Stimulated activated CD4-positive, alpha-beta T cell treated with anti-CD3 and anti-CD28 coated beads, Interleukin-4, amount 100 ng/mL, for 1 hour (primary cell): ENCODE results near the gene CRY1.
A peak's percentile ranks its signal among the peaks of the same experiment; 100 is the strongest.
"Not testable (repeated sequence)": the region's sequence is repeated elsewhere in the genome, so short reads cannot be mapped to it uniquely, and the experiment has no call there.

Source experiments
- DNase-seq: peaks from one replicate; pipeline ENCODE4 v3.0.0-alpha.2; 2020

Gene CRY1

GRCh38 chr12:107108366-107108765, 15.0 kb upstream of the CRY1 start:
- not testable (repeated sequence) for DNase-seq

GRCh38 chr12:107107381-107107780, 14.0 kb upstream of the CRY1 start:
- no peak for DNase-seq

- DNase-seq = no peak
Observed at GRCh38 chr12:107106241-107107025, 13.1 kb upstream of the CRY1 start.

GRCh38 chr12:107105410-107105703, 12.0 kb upstream of the CRY1 start:
- no peak for DNase-seq

GRCh38 chr12:107103516-107103915, 10.2 kb upstream of the CRY1 start:
- no peak for DNase-seq

- no peak for DNase-seq
Observed at GRCh38 chr12:107103097-107103496, 9.7 kb upstream of the CRY1 start.

GRCh38 chr12:107102294-107102693, 8.9 kb upstream of the CRY1 start:
- no peak for DNase-seq

GRCh38 chr12:107101651-107102050, 8.3 kb upstream of the CRY1 start:
- no peak for DNase-seq

- no peak for DNase-seq
Observed at GRCh38 chr12:107099917-107100316, 6.6 kb upstream of the CRY1 start.

- DNase-seq = no peak
Observed at GRCh38 chr12:107096571-107096970, 3.2 kb upstream of the CRY1 start.

GRCh38 chr12:107094183-107094448, 767 bp upstream of the CRY1 start:
- DNase-seq = no peak

- DNase-seq = peak; percentile 69
Observed at GRCh38 chr12:107092669-107093416, 506 bp downstream of the CRY1 start.

GRCh38 chr12:107091989-107092641, 1.2 kb downstream of the CRY1 start:
- no peak for DNase-seq

GRCh38 chr12:107091381-107091780, 2.0 kb downstream of the CRY1 start:
- no peak for DNase-seq

GRCh38 chr12:107090711-107091110, 2.6 kb downstream of the CRY1 start:
- no peak for DNase-seq

GRCh38 chr12:107088912-107089311, 4.4 kb downstream of the CRY1 start:
- DNase-seq = no peak

- no peak for DNase-seq
Observed at GRCh38 chr12:107086314-107086713, 7.0 kb downstream of the CRY1 start.

- no peak for DNase-seq
Observed at GRCh38 chr12:107081778-107082177, 11.6 kb downstream of the CRY1 start.

- no peak for DNase-seq
Observed at GRCh38 chr12:107080299-107080698, 13.1 kb downstream of the CRY1 start.

- DNase-seq = no peak
Observed at GRCh38 chr12:107079172-107080011, 14.0 kb downstream of the CRY1 start.

GRCh38 chr12:107073266-107073665, 20.1 kb downstream of the CRY1 start:
- DNase-seq = not testable (repeated sequence)

GRCh38 chr12:107066691-107067090, 26.7 kb downstream of the CRY1 start:
- DNase-seq = no peak

- no peak for DNase-seq
Observed at GRCh38 chr12:107064687-107065086, 28.7 kb downstream of the CRY1 start.
